HG02938 (cell line): Measurements from ENCODE around the gene DMWD.

ENCODE experiments used
- ATAC-seq: cut with Tn5 transposase; IDR thresholded peaks from one replicate; pipeline ENCODE4 v1.9.1; 2021; ENCODE audit warnings: mild to moderate bottlenecking, moderate library complexity; ENCODE audit not compliant: unreplicated experiment

DMWD gene

GRCh38 chr19:45792470-45793177 lies at the start of gene DMWD:
DMWD (minus strand) TSS chr19:45792845; CDS start chr19:45792756, 89 bp downstream.
- peak; percentile 82 for ATAC-seq

- ATAC-seq: no peak
Measured at GRCh38 chr19:45842198-45842597, 49.6 kb upstream of the DMWD start.

GRCh38 chr19:45834970-45835369 lies 42.3 kb upstream of the DMWD start:
- no peak for ATAC-seq

- no peak for ATAC-seq
Measured at GRCh38 chr19:45828945-45829344, 36.3 kb upstream of the DMWD start.

GRCh38 chr19:45828523-45828922 lies 35.9 kb upstream of the DMWD start:
- ATAC-seq: no peak

- ATAC-seq: no peak
Measured at GRCh38 chr19:45827459-45828093, 34.9 kb upstream of the DMWD start.

GRCh38 chr19:45826934-45827333 lies 34.3 kb upstream of the DMWD start:
- no peak for ATAC-seq

GRCh38 chr19:45825917-45826893 lies 33.6 kb upstream of the DMWD start:
- ATAC-seq: no peak

- no peak for ATAC-seq
Measured at GRCh38 chr19:45825263-45825605, 32.6 kb upstream of the DMWD start.

GRCh38 chr19:45824531-45825262 lies 32.1 kb upstream of the DMWD start:
- no peak for ATAC-seq

- no peak for ATAC-seq
Measured at GRCh38 chr19:45824041-45824471, 31.4 kb upstream of the DMWD start.

- ATAC-seq: no peak
Measured at GRCh38 chr19:45823182-45823581, 30.5 kb upstream of the DMWD start.

GRCh38 chr19:45822716-45823115 lies 30.1 kb upstream of the DMWD start:
- no peak for ATAC-seq

GRCh38 chr19:45821570-45821969 lies 28.9 kb upstream of the DMWD start:
- ATAC-seq: no peak

GRCh38 chr19:45821103-45821521 lies 28.5 kb upstream of the DMWD start:
- ATAC-seq: no peak

GRCh38 chr19:45820413-45821102 lies 27.9 kb upstream of the DMWD start:
- ATAC-seq: no peak

- no peak for ATAC-seq
Measured at GRCh38 chr19:45819769-45820168, 27.1 kb upstream of the DMWD start.

GRCh38 chr19:45817725-45818301 lies 25.2 kb upstream of the DMWD start:
- no peak for ATAC-seq

- peak; percentile 87 for ATAC-seq
Measured at GRCh38 chr19:45817010-45817724, 24.5 kb upstream of the DMWD start.
